Peyer's patch (tissue), 4 donors: ENCODE measurements around the gene NPPC. TPM values are rescaled to one million over a fixed set of nuclear protein-coding genes. Genes with fewer than 3 reads are reported as not detected.

ENCODE experiments used
- DNase-seq, 3 donors: peaks; one replicate each; pipeline ENCODE4 v3.0.0-alpha.2; 2017 to 2019
- H3K27ac ChIP-seq, 4 donors: fragments of 200-600 bp; sonication (generic); one replicate each; pipeline ENCODE4 v1.5.1; 2016 to 2019
- H3K27me3 ChIP-seq, 2 donors: fragments of 200-600 bp; sonication (generic); one replicate each; pipeline ENCODE4 v1.5.1; 2019
- H3K36me3 ChIP-seq, 3 donors: fragments of 200-600 bp; sonication (generic); one replicate each; pipeline ENCODE4 v1.5.1; 2016 to 2019
- H3K4me1 ChIP-seq, 4 donors: fragments of 200-600 bp; sonication (generic); one replicate each; pipeline ENCODE4 v1.5.1; 2016 to 2019
- H3K4me3 ChIP-seq, 4 donors: fragments of 200-600 bp; sonication (generic); 1 replicate in 3 of 4; 2 replicates in 1 of 4; pipeline ENCODE4 v1.5.1; 2016 to 2019; ENCODE audit warnings: mild to moderate bottlenecking in 1 of 4
- H3K9me3 ChIP-seq, 4 donors: fragments of 200-600 bp; sonication (generic); one replicate each; pipeline ENCODE4 v1.5.1; 2016 to 2019; ENCODE audit warnings: mild to moderate bottlenecking in 1 of 4
- CTCF ChIP-seq, 6 experiments: fragments of 450-650 bp in 4 of 6; fragments of 200-600 bp in 2 of 6; sonication (generic) in 1 of 6; IDR thresholded peaks; one replicate each; pipeline ENCODE4 v1.5.1; 2017 to 2019; ENCODE audit warnings: antibody characterized with exemption in 6 of 6, mild to moderate bottlenecking in 3 of 6, moderate library complexity in 1 of 6
- POLR2A ChIP-seq, 2 donors: fragments of 450-650 bp; IDR thresholded peaks; one replicate each; pipeline ENCODE4 v1.5.1; 2017; ENCODE audit warnings: antibody characterized with exemption in 2 of 2, mild to moderate bottlenecking in 2 of 2, moderate library complexity in 2 of 2
- total RNA-seq, 4 donors: library from RNA; depleted of rRNA; stranded (reverse); fragments of >200 nt; gene quantifications; one replicate each; pipeline ENCODE4 v1.1.0, GENCODE V29; 2016

The NPPC gene
- total RNA-seq, 4 donors from 2014 or later = not detected

GRCh38 chr2:231926761-231927565 is 767 bp upstream of the NPPC start:
- H3K9me3 ChIP-seq = no peaks in the 10 kb centered on the region
- no peak for TF ChIP-seq CTCF (IDR thresholded peaks at IDR 0.05)
- no peak for TF ChIP-seq POLR2A (IDR thresholded peaks at IDR 0.05)
- peak overlapping the region in 3 of 4 donors; percentile 40 to 49 (median 48) for H3K4me3 ChIP-seq
- H3K27ac ChIP-seq = no peak overlapping the region
- peaks cover 0 to 25% of the 10 kb centered on the region in 2 donors for H3K27me3 ChIP-seq
- peak in 2 of 3 donors; percentile 45 to 51 for DNase-seq
- H3K4me1 ChIP-seq = peaks cover 3 to 25% (median 20%) of the 10 kb centered on the region in 4 donors
- no peaks in the 10 kb centered on the region for H3K36me3 ChIP-seq

GRCh38 chr2:231925303-231926179 is 655 bp downstream of the NPPC start:
- TF ChIP-seq CTCF (IDR thresholded peaks at IDR 0.05) (peak; percentile 73 to 92 (median 88)), POLR2A (IDR thresholded peaks at IDR 0.05) (no peak)
- peak overlapping the region; percentile 10 to 49 (median 44) for H3K4me3 ChIP-seq
- no peaks in the 10 kb centered on the region for H3K36me3 ChIP-seq
- H3K9me3 ChIP-seq = no peaks in the 10 kb centered on the region
- H3K4me1 ChIP-seq = peaks cover 3 to 25% (median 20%) of the 10 kb centered on the region in 4 donors
- peaks cover 0 to 25% of the 10 kb centered on the region in 2 donors for H3K27me3 ChIP-seq
- peak; percentile 57 to 88 (median 86) for DNase-seq
- no peak overlapping the region for H3K27ac ChIP-seq

- Histone ChIP-seq H3K27me3 (peaks cover 0 to 25% of the 10 kb centered on the region in 2 donors), H3K4me3 (peak overlapping the region in 3 of 4 donors; percentile 40 to 49 (median 48)), H3K27ac (no peak overlapping the region), H3K4me1 (peaks cover 3 to 25% (median 20%) of the 10 kb centered on the region in 4 donors), H3K9me3 (no peaks in the 10 kb centered on the region), H3K36me3 (no peaks in the 10 kb centered on the region)
- DNase-seq = no peak
- TF ChIP-seq POLR2A (IDR thresholded peaks at IDR 0.05) = no peak
- TF ChIP-seq CTCF (IDR thresholded peaks at IDR 0.05) = no peak
These were observed 1.3 kb downstream of the NPPC start for GRCh38 chr2:231924889-231925275.

- no peaks in the 10 kb centered on the region for H3K36me3 ChIP-seq
- DNase-seq = peak in 1 of 3 donors; percentile 41
- no peak overlapping the region for H3K27ac ChIP-seq
- peaks cover 0 to 25% of the 10 kb centered on the region in 2 donors for H3K27me3 ChIP-seq
- peaks cover 3 to 25% (median 20%) of the 10 kb centered on the region in 4 donors for H3K4me1 ChIP-seq
- H3K9me3 ChIP-seq = no peaks in the 10 kb centered on the region
- TF ChIP-seq CTCF (IDR thresholded peaks at IDR 0.05) (no peak), POLR2A (IDR thresholded peaks at IDR 0.05) (no peak)
- H3K4me3 ChIP-seq = no peak overlapping the region
These were observed 2.0 kb downstream of the NPPC start for GRCh38 chr2:231923951-231924888.

GRCh38 chr2:231923010-231923344 is 3.2 kb downstream of the NPPC start:
- Histone ChIP-seq H3K4me3 (no peak overlapping the region), H3K27me3 (peaks cover 0 to 25% of the 10 kb centered on the region in 2 donors), H3K36me3 (no peaks in the 10 kb centered on the region), H3K9me3 (no peaks in the 10 kb centered on the region), H3K27ac (no peak overlapping the region), H3K4me1 (peaks cover 3 to 25% (median 20%) of the 10 kb centered on the region in 4 donors)
- TF ChIP-seq CTCF (IDR thresholded peaks at IDR 0.05) (no peak), POLR2A (IDR thresholded peaks at IDR 0.05) (no peak)
- peak in 1 of 3 donors; percentile 23 for DNase-seq
